SU-DHL-6 (cell line): ENCODE results near the gene PLXDC2.

Experiments used
- H2AFZ ChIP-seq: fragments of 200-600 bp; sonication (generic); 2 replicates; pipeline ENCODE4 v1.6.1; 2014; ENCODE audit warnings: low read depth, mild to moderate bottlenecking, moderate library complexity, mixed read lengths, antibody characterized with exemption, low read length; ENCODE audit not compliant: severe bottlenecking
- H3F3A ChIP-seq: fragments of 200-600 bp; shearing (Covaris generic); 2 replicates; pipeline ENCODE4 v1.6.0; 2016; ENCODE audit warnings: antibody characterized with exemption, mild to moderate bottlenecking; ENCODE audit not compliant: insufficient read depth
- H3K27ac ChIP-seq: fragments of 200-600 bp; sonication (generic); 2 replicates; pipeline ENCODE4 v1.5.1; 2016; ENCODE audit warnings: low read depth, mild to moderate bottlenecking, low read length, moderate library complexity, mixed read lengths
- H3K27me3 ChIP-seq: fragments of 200-600 bp; sonication (generic), shearing (Covaris generic); 2 replicates; pipeline ENCODE4 v1.6.0; 2014; ENCODE audit warnings: mild to moderate bottlenecking, low read length
- H3K36me3 ChIP-seq: fragments of 200-600 bp; sonication (generic); 2 replicates; pipeline ENCODE4 v1.6.1; 2014; ENCODE audit warnings: mild to moderate bottlenecking, low read length, mixed read lengths
- H3K4me2 ChIP-seq: fragments of 300-600, 200-600 bp; shearing (Covaris generic), sonication (generic); 2 replicates; pipeline ENCODE4 v1.6.0; 2014; ENCODE audit warnings: low read length, low read depth, mild to moderate bottlenecking; ENCODE audit not compliant: poor library complexity, severe bottlenecking
- H3K4me3 ChIP-seq: fragments of 200-600 bp; sonication (generic); 2 replicates; pipeline ENCODE4 v1.5.1; 2014; ENCODE audit warnings: antibody characterized with exemption, low read length, mild to moderate bottlenecking, mixed read lengths; ENCODE audit not compliant: insufficient read depth, poor library complexity, severe bottlenecking
- H3K79me2 ChIP-seq: fragments of 200-600 bp; sonication (generic); 2 replicates; pipeline ENCODE4 v1.6.1; 2014; ENCODE audit warnings: mild to moderate bottlenecking, low read length, moderate library complexity; ENCODE audit not compliant: insufficient read depth
- H3K9ac ChIP-seq: fragments of 200-600 bp; sonication (generic); 2 replicates; pipeline ENCODE4 v1.7.0; 2014; ENCODE audit warnings: mild to moderate bottlenecking, low read length
- H3K9me2 ChIP-seq: fragments of 200-600 bp; sonication (generic); replicated peaks from 2 replicates; pipeline ENCODE4 v1.6.1; 2014; ENCODE audit warnings: low read length; ENCODE audit not compliant: insufficient read depth
- H3K9me3 ChIP-seq: fragments of 200-600 bp; sonication (generic); 2 replicates; pipeline ENCODE4 v1.6.1; 2014; ENCODE audit warnings: low read length, mixed read lengths; ENCODE audit not compliant: insufficient read depth
- H4K20me1 ChIP-seq: fragments of 200-600 bp; sonication (generic); 2 replicates; pipeline ENCODE4 v1.6.1; 2014; ENCODE audit warnings: low read depth, mild to moderate bottlenecking, antibody characterized with exemption, low read length, moderate library complexity, mixed read lengths
- CTCF ChIP-seq: fragments of 200-600 bp; sonication (generic); IDR thresholded peaks from one replicate; pipeline ENCODE4 v1.5.1; 2017; ENCODE audit warnings: antibody characterized with exemption, mild to moderate bottlenecking, low read length, moderate library complexity; ENCODE audit not compliant: insufficient read depth, poor library complexity, severe bottlenecking
- EZH2phosphoT487 ChIP-seq: fragments of 200-600 bp; sonication (generic), shearing (Covaris generic); conservative IDR thresholded peaks from 2 replicates; pipeline ENCODE4 v1.6.1; 2018; ENCODE audit warnings: mild to moderate bottlenecking, antibody characterized with exemption, low read length, moderate library complexity, mixed read lengths

Gene PLXDC2

GRCh38 chr10:19783721-19784120 lies 32.5 kb upstream of the PLXDC2 start:
- H2AFZ ChIP-seq = no peak overlapping the region
- no peak overlapping the region for H3K9ac ChIP-seq
- H4K20me1 ChIP-seq = no peaks in the 10 kb centered on the region
- H3K79me2 ChIP-seq = no peaks in the 10 kb centered on the region
- no peaks in the 10 kb centered on the region for H3K27me3 ChIP-seq
- H3K27ac ChIP-seq = no peak overlapping the region
- no peak for TF ChIP-seq EZH2phosphoT487
- TF ChIP-seq CTCF = no peak
- no peak overlapping the region for H3K4me3 ChIP-seq
- H3K9me3 ChIP-seq = no peaks in the 10 kb centered on the region
- no peak overlapping the region for H3K4me2 ChIP-seq
- no peaks in the 10 kb centered on the region for H3K9me2 ChIP-seq
- H3F3A ChIP-seq = no peaks in the 10 kb centered on the region
- H3K36me3 ChIP-seq = no peaks in the 10 kb centered on the region

- H3K27ac ChIP-seq = no peak overlapping the region
- no peak overlapping the region for H2AFZ ChIP-seq
- no peaks in the 10 kb centered on the region for H3K27me3 ChIP-seq
- H3K9me3 ChIP-seq = no peaks in the 10 kb centered on the region
- H3K4me2 ChIP-seq = no peak overlapping the region
- H3K79me2 ChIP-seq = no peaks in the 10 kb centered on the region
- H3K36me3 ChIP-seq = no peaks in the 10 kb centered on the region
- no peak for TF ChIP-seq EZH2phosphoT487
- no peak for TF ChIP-seq CTCF
- H3K4me3 ChIP-seq = no peak overlapping the region
- H3F3A ChIP-seq = no peaks in the 10 kb centered on the region
- no peaks in the 10 kb centered on the region for H3K9me2 ChIP-seq
- H4K20me1 ChIP-seq = no peaks in the 10 kb centered on the region
- H3K9ac ChIP-seq = no peak overlapping the region
These were observed 30.9 kb upstream of the PLXDC2 start for GRCh38 chr10:19785366-19785765.

- H2AFZ ChIP-seq = no peak overlapping the region
- H3K36me3 ChIP-seq = no peaks in the 10 kb centered on the region
- no peaks in the 10 kb centered on the region for H3K27me3 ChIP-seq
- peak; percentile 84 for TF ChIP-seq CTCF
- TF ChIP-seq EZH2phosphoT487 = no peak
- H3K4me3 ChIP-seq = no peak overlapping the region
- no peaks in the 10 kb centered on the region for H3K79me2 ChIP-seq
- H3K9me2 ChIP-seq = no peaks in the 10 kb centered on the region
- no peaks in the 10 kb centered on the region for H3F3A ChIP-seq
- H3K4me2 ChIP-seq = no peak overlapping the region
- H4K20me1 ChIP-seq = no peaks in the 10 kb centered on the region
- no peak overlapping the region for H3K27ac ChIP-seq
- H3K9me3 ChIP-seq = no peaks in the 10 kb centered on the region
- H3K9ac ChIP-seq = no peak overlapping the region
These were observed 28.1 kb upstream of the PLXDC2 start for GRCh38 chr10:19788075-19788686.
